Ammon's horn (tissue), 1 donor: Measurements from ENCODE around the gene TGM6.

Experiments
- DNase-seq: peaks from one replicate; pipeline ENCODE4 v3.0.0-alpha.2; 2016; ENCODE audit warnings: low spot score

The TGM6 gene

GRCh38 chr20:2380601-2381000, at the start of gene TGM6:
Gene TGM6, plus strand, starts transcription at chr20:2380901. Its CDS starts 68 bp downstream, at chr20:2380969.
- no peak for DNase-seq

- no peak for DNase-seq
These were observed 49.6 kb upstream of the TGM6 start for GRCh38 chr20:2331106-2331505.

GRCh38 chr20:2331901-2332565, 48.7 kb upstream of the TGM6 start:
- DNase-seq = no peak

GRCh38 chr20:2332711-2333110, 48.0 kb upstream of the TGM6 start:
- no peak for DNase-seq

- DNase-seq = no peak
These were observed 46.9 kb upstream of the TGM6 start for GRCh38 chr20:2333821-2334220.

GRCh38 chr20:2335096-2335870, 45.4 kb upstream of the TGM6 start:
- DNase-seq = no peak

- no peak for DNase-seq
These were observed 44.2 kb upstream of the TGM6 start for GRCh38 chr20:2336471-2336870.

- DNase-seq = no peak
These were observed 43.6 kb upstream of the TGM6 start for GRCh38 chr20:2337142-2337541.

- no peak for DNase-seq
These were observed 42.2 kb upstream of the TGM6 start for GRCh38 chr20:2338411-2339066.

- no peak for DNase-seq
These were observed 40.6 kb upstream of the TGM6 start for GRCh38 chr20:2340136-2340535.

- DNase-seq = no peak
These were observed 39.9 kb upstream of the TGM6 start for GRCh38 chr20:2340823-2341222.

- DNase-seq = no peak
These were observed 39.4 kb upstream of the TGM6 start for GRCh38 chr20:2341336-2341735.

GRCh38 chr20:2342243-2342642, 38.5 kb upstream of the TGM6 start:
- no peak for DNase-seq

- DNase-seq = no peak
These were observed 34.5 kb upstream of the TGM6 start for GRCh38 chr20:2346188-2346587.

GRCh38 chr20:2348336-2348735, 32.4 kb upstream of the TGM6 start:
- DNase-seq = no peak

- no peak for DNase-seq
These were observed 30.9 kb upstream of the TGM6 start for GRCh38 chr20:2349801-2350200.

- no peak for DNase-seq
These were observed 30.1 kb upstream of the TGM6 start for GRCh38 chr20:2350606-2351005.

GRCh38 chr20:2353231-2353630, 27.5 kb upstream of the TGM6 start:
- no peak for DNase-seq

GRCh38 chr20:2357114-2357513, 23.6 kb upstream of the TGM6 start:
- no peak for DNase-seq

- DNase-seq = no peak
These were observed 22.7 kb upstream of the TGM6 start for GRCh38 chr20:2358006-2358405.

GRCh38 chr20:2361035-2361593, 19.6 kb upstream of the TGM6 start:
- DNase-seq = no peak

- DNase-seq = no peak
These were observed 17.5 kb upstream of the TGM6 start for GRCh38 chr20:2363187-2363586.

- no peak for DNase-seq
These were observed 17.1 kb upstream of the TGM6 start for GRCh38 chr20:2363587-2363986.
